ENCODE results near the gene PHLDA3.

DNA sequence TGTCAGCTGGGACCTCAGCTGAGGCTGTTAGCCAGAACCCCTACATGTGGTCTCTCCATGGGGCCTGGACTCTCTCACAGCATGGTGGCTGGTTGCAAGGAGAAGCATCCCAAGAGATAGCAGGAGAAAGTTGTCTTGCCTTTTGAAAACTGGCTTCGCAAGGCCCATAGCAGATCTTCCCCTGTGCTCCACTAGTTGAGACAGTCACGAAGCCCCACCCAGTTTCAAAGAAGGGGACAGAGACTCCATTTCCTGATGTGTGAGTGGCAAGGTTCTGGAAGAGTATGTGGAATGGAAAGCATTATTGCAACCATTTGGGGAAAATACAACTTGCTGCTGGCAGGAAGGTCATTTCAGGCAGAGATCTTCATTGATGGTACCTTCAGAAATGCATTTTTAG, 45.5 kb upstream of the PHLDA3 start:
- TF ChIP-seq CTCF (IDR thresholded peaks at IDR 0.05; ENCODE audit: low read depth, low read length, poor library complexity, severe bottlenecking): no peak
- no peak for TF ChIP-seq EZH2phosphoT487 (IDR thresholded peaks at IDR 0.05; ENCODE audit: borderline replicate concordance, low read length)

All from DOHH2 (cell line).